ENCODE data around the gene SH2D2A. TPM values are rescaled to one million over a fixed set of nuclear protein-coding genes. Genes with fewer than 3 reads are reported as not detected.

The SH2D2A gene
- total RNA-seq (2022) (2.9 and 3.1 TPM in 2 replicates), Bru-seq, nascent RNA (percentile 36 among the genes with signal in this experiment), BruChase-seq, experiment 1, labeled RNA remaining after a 6-hour chase (percentile 26 among the genes with signal in this experiment), BruChase-seq, experiment 2, labeled RNA remaining after a 2-hour chase (percentile 15 among the genes with signal in this experiment)
- long read RNA-seq, partial matches to known transcripts = 4 of 5 reads
- long read RNA-seq, other reads (novel, unspliced or antisense) = 1 of 5 reads

- Mint-ChIP-seq H3K27ac (ENCODE audit: unreplicated experiment) (no peak within 1 kb of the TSS), H3K4me1 (ENCODE audit: low read depth, unreplicated experiment) (peaks cover 16% of the 10 kb centered on the region), H3K9me3 (ENCODE audit: low read depth, unreplicated experiment) (no peaks in the 10 kb centered on the region), H3K36me3 (ENCODE audit: insufficient read depth, unreplicated experiment) (peaks cover 7% of the 10 kb centered on the region), H3K27me3 (ENCODE audit: unreplicated experiment) (peaks cover 47% of the 10 kb centered on the region), H3K4me3 (ENCODE audit: low read depth, unreplicated experiment) (no peak within 1 kb of the TSS)
- DNase-seq = no peak
- intact Hi-C loops (cut with micrococcal nuclease; ENCODE audit: unreplicated experiment) = no loop called here
- TF ChIP-seq CTCF (IDR thresholded peaks at IDR 0.05; ENCODE audit: unreplicated experiment) = no peak
- no TSS peak for BruUV-seq (replicated peaks)
- CTCF ChIA-PET = no interaction called here
Measured at GRCh38 chr1:156816561-156817328, at the start of gene SH2D2A. Gene SH2D2A, minus strand, starts transcription at chr1:156816848. Its CDS starts 140 bp downstream, at chr1:156816708.

DNA sequence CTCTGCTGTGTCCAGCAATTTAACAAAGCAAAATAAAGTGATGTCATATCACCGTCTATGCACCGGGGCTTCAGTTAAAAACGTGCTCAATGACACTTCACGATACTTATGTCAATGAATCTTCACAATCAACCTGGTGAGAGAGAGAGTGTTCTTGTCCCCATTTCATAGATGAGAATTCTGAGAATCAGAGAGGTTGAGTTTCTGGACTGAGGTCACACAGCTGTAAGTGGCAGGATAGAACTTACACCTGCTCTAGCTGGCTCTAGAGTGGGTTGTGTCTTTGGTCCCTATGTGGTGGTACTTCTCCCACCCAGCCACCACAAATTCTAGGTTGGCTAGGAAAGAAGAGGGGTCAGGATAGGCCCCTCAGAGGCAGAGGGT is 49.2 kb upstream of the SH2D2A start:
- CTCF ChIA-PET = no interaction called here
- DNase-seq = no peak
- peaks cover 8% of the 10 kb centered on the region for H3K4me1 Mint-ChIP-seq (ENCODE audit: low read depth, unreplicated experiment)
- no peaks in the 10 kb centered on the region for H3K36me3 Mint-ChIP-seq (ENCODE audit: insufficient read depth, unreplicated experiment)
- H3K27me3 Mint-ChIP-seq (ENCODE audit: unreplicated experiment) = peaks cover 79% of the 10 kb centered on the region
- no peaks in the 10 kb centered on the region for H3K9me3 Mint-ChIP-seq (ENCODE audit: low read depth, unreplicated experiment)
- intact Hi-C loops (cut with micrococcal nuclease; ENCODE audit: unreplicated experiment) = no loop called here
- no peak overlapping the region for H3K4me3 Mint-ChIP-seq (ENCODE audit: low read depth, unreplicated experiment)
- TF ChIP-seq CTCF (IDR thresholded peaks at IDR 0.05; ENCODE audit: unreplicated experiment) = no peak
- no peak overlapping the region for H3K27ac Mint-ChIP-seq (ENCODE audit: unreplicated experiment)
- BruUV-seq (replicated peaks) = no TSS peak

DNA sequence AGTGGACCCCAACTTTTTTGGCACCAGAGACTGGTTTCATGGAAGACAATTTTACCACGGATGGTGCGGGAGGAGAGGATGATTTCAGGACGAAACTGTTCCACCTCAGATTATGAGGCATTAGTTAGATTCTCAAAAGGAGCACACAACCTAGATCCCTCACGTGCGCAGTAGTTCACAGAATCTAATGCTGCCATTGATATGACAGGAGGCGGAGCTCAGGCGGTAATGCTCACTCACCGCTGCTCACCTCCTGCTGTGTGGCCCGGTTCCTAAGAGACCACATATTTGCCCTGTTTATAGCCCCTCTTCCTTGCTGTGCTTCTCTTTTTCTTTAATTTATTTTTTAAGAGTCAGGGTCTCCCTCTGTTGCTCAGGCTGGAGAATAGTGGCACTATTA is 48.6 kb upstream of the SH2D2A start:
- intact Hi-C loops (cut with micrococcal nuclease; ENCODE audit: unreplicated experiment) = no loop called here
- BruUV-seq (replicated peaks) = no TSS peak
- H3K36me3 Mint-ChIP-seq (ENCODE audit: insufficient read depth, unreplicated experiment) = no peaks in the 10 kb centered on the region
- CTCF ChIA-PET = no interaction called here
- no peak for DNase-seq
- peaks cover 12% of the 10 kb centered on the region for H3K4me1 Mint-ChIP-seq (ENCODE audit: low read depth, unreplicated experiment)
- peaks cover 84% of the 10 kb centered on the region for H3K27me3 Mint-ChIP-seq (ENCODE audit: unreplicated experiment)
- no peak for TF ChIP-seq CTCF (IDR thresholded peaks at IDR 0.05; ENCODE audit: unreplicated experiment)
- H3K4me3 Mint-ChIP-seq (ENCODE audit: low read depth, unreplicated experiment) = no peak overlapping the region
- H3K27ac Mint-ChIP-seq (ENCODE audit: unreplicated experiment) = no peak overlapping the region
- H3K9me3 Mint-ChIP-seq (ENCODE audit: low read depth, unreplicated experiment) = no peaks in the 10 kb centered on the region

GRCh38 chr1:156864796-156865195 is 48.1 kb upstream of the SH2D2A start:
- CTCF ChIA-PET = interaction anchor here (1.2 kb wide), 1 partner anchor 51 kb away, joined by 3 read pairs; no protein-coding TSS in a partner anchor
- BruUV-seq (replicated peaks) = no TSS peak
- no peak overlapping the region for H3K27ac Mint-ChIP-seq (ENCODE audit: unreplicated experiment)
- DNase-seq = no peak
- intact Hi-C loops (cut with micrococcal nuclease; ENCODE audit: unreplicated experiment) = no loop called here
- H3K4me1 Mint-ChIP-seq (ENCODE audit: low read depth, unreplicated experiment) = peaks cover 17% of the 10 kb centered on the region
- H3K36me3 Mint-ChIP-seq (ENCODE audit: insufficient read depth, unreplicated experiment) = no peaks in the 10 kb centered on the region
- H3K9me3 Mint-ChIP-seq (ENCODE audit: low read depth, unreplicated experiment) = no peaks in the 10 kb centered on the region
- no peak overlapping the region for H3K4me3 Mint-ChIP-seq (ENCODE audit: low read depth, unreplicated experiment)
- peaks cover 84% of the 10 kb centered on the region for H3K27me3 Mint-ChIP-seq (ENCODE audit: unreplicated experiment)
- TF ChIP-seq CTCF (IDR thresholded peaks at IDR 0.05; ENCODE audit: unreplicated experiment) = no peak

All from Calu3 (cell line).